Measurements from ENCODE around the gene MAN2A1.

Gene MAN2A1

DNA sequence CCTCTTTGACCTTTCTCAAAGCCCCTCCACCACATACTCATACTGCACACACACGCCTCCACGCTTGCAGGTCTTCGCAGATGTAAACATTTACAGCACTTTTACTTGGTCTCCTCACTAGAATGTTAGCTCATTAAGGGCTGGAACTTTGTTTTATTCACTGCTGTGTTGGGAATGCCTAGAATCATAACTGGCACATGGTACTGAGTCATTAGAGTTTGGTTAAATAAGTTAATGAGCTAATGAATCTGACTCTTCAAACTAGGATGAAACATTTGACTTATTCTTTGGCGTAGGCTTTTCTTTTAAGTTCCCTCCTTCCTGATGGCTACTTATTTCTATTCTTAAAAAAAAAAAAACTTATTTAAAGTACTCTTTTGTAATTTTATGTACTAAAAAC is 28.9 kb downstream of the MAN2A1 start:
- Histone ChIP-seq H3K36me3 (ENCODE audit: control insufficient read depth, insufficient read depth, low read length) (no peaks in the 10 kb centered on the region), H3K27ac (ENCODE audit: low read depth, low read length) (no peak overlapping the region), H3K4me3 (ENCODE audit: low read length) (no peak overlapping the region), H3K27me3 (ENCODE audit: control insufficient read depth, insufficient read depth, low read length) (no peaks in the 10 kb centered on the region), H3K9ac (ENCODE audit: low read length) (no peak overlapping the region), H3K4me1 (ENCODE audit: control insufficient read depth, insufficient read depth, low read length) (no peaks in the 10 kb centered on the region)

DNA sequence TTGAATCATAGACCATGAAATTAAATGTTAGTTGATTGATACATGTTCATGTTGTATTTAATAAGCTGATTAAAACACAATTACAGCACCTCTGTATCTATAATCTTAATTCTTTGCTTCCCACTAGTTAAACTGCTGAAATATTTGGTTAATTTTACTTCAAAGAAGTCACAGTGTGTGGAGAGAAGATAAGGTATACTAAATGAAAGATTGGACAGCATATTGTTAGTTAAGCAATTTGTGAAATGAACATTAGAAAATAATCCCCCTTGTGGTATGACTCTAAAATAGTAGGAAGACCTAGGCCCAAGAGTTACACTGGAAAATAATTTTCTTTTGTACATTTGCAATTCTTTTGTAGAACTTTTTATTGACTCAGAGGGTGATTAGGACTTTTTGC is 30.3 kb downstream of the MAN2A1 start:
- Histone ChIP-seq H3K4me1 (ENCODE audit: control insufficient read depth, insufficient read depth, low read length) (no peaks in the 10 kb centered on the region), H3K27ac (ENCODE audit: low read depth, low read length) (no peak overlapping the region), H3K4me3 (ENCODE audit: low read length) (no peak overlapping the region), H3K9ac (ENCODE audit: low read length) (no peak overlapping the region), H3K36me3 (ENCODE audit: control insufficient read depth, insufficient read depth, low read length) (no peaks in the 10 kb centered on the region), H3K27me3 (ENCODE audit: control insufficient read depth, insufficient read depth, low read length) (no peaks in the 10 kb centered on the region)

DNA sequence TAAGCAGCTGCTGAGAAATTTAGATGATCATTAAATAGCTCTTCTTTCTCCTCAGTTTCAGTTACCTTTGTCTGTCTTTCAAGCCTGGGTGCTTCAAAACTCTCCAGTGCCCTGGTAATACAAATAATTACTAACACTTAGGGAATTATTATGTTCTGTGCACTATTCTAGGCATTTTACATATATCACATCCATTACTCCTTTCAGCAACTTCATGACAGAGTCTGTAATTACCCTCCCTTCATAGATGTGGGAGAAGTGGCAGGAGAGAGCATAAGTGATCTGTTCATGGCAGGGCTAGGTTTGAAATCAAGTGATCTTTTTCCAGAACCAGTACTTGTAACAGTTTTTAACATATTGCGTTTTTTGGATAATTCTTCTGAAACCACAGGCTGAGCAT is 32.0 kb downstream of the MAN2A1 start:
- Histone ChIP-seq H3K27ac (ENCODE audit: low read depth, low read length) (no peak overlapping the region), H3K9ac (ENCODE audit: low read length) (no peak overlapping the region), H3K27me3 (ENCODE audit: control insufficient read depth, insufficient read depth, low read length) (no peaks in the 10 kb centered on the region), H3K4me1 (ENCODE audit: control insufficient read depth, insufficient read depth, low read length) (no peaks in the 10 kb centered on the region), H3K36me3 (ENCODE audit: control insufficient read depth, insufficient read depth, low read length) (no peaks in the 10 kb centered on the region), H3K4me3 (ENCODE audit: low read length) (no peak overlapping the region)

DNA sequence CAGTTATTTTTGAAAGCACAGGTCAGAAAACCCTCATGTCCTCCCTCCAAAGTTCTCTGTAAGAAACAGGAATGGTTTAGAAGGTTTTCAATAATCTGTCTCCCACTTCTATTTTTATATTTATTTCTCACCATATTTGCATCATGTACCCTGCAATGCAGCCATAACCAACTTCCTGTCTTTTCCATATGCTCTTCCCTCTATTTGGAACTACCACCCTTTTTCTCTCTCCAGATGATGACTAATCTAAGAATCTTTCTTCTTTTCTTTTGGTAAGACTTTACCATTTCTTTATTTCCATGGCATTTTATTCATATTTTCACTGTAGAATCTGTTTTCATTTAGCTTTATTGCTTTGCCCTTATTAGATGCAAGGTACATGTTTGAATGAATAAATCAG is 33.9 kb downstream of the MAN2A1 start:
- no peaks in the 10 kb centered on the region for H3K4me1 ChIP-seq (ENCODE audit: control insufficient read depth, insufficient read depth, low read length)
- H3K36me3 ChIP-seq (ENCODE audit: control insufficient read depth, insufficient read depth, low read length), result no peaks in the 10 kb centered on the region
- no peak overlapping the region for H3K4me3 ChIP-seq (ENCODE audit: low read length)
- H3K9ac ChIP-seq (ENCODE audit: low read length), result no peak overlapping the region
- no peaks in the 10 kb centered on the region for H3K27me3 ChIP-seq (ENCODE audit: control insufficient read depth, insufficient read depth, low read length)
- no peak overlapping the region for H3K27ac ChIP-seq (ENCODE audit: low read depth, low read length)

DNA sequence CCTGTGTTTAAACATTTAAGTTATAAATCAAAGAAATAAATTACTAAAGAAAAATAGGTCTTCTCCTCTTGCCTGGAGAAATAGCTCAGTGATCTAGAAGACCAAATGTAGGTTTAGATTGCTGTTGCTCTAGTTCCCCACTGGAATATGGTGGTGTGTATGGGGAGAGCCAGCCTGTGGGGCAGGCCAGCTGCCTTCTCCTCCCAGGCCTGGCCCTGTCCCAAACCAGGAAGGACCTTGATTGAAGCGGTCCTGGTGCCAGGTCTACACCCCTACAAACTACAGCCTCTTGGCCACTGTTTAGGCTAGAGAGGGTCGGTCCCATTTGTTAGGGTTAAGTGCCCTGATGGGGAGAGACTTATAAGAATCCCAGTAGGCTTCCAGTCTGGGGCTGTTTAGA is 35.4 kb downstream of the MAN2A1 start:
- Histone ChIP-seq H3K27ac (ENCODE audit: low read depth, low read length) (no peak overlapping the region), H3K27me3 (ENCODE audit: control insufficient read depth, insufficient read depth, low read length) (no peaks in the 10 kb centered on the region), H3K36me3 (ENCODE audit: control insufficient read depth, insufficient read depth, low read length) (no peaks in the 10 kb centered on the region), H3K9ac (ENCODE audit: low read length) (no peak overlapping the region), H3K4me3 (ENCODE audit: low read length) (no peak overlapping the region), H3K4me1 (ENCODE audit: control insufficient read depth, insufficient read depth, low read length) (no peaks in the 10 kb centered on the region)

DNA sequence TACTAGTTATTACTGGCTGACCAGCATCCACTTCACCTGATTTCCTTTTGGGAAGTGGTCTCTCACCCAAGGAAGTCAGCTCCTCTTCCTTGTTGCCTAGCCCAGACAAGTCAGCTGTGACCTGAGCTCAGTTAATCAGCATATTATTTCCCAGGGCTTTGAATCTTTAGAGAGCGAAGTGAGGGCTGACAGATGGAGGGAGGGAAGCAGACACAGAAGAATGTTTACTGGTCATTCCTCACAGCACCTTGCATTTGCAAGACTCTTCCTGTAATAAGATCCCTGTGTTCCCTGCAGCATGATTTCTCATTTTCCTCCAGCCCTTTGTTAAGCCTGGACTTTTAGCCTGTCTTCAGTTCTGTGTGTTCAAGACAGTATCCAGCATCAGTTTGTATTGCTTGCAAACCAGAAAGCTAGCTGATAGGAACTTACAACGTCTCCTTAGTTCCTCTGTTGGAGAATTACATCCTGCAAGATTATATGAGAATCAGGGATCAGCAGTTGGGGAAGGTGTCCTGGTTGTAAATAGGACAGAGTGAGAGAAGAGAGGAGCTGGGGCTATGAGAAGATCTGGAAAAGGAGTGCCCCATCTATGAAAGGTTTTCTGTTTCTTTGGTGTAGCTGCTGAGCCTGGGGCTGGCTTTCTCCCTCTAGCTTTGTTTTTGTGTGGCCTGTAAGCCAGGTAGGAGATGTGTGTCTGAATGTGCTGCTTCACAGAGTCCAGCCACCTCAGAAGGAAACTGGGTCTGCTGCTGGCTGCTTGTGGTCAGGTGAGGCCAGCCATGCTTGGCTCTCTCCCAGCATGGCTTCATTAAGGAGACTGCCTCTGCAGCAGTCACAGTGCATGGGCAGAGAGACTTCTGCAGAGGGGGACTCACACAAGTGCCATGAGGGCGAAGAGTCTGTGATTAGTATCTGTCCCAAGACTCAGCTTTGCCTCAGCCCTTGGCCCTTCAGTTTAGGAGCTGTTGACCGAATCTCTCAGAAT is 50.3 kb downstream of the MAN2A1 start:
- Histone ChIP-seq H3K36me3 (ENCODE audit: control insufficient read depth, insufficient read depth, low read length) (peaks cover 3% of the 10 kb centered on the region), H3K4me3 (ENCODE audit: low read length) (no peak overlapping the region), H3K27me3 (ENCODE audit: control insufficient read depth, insufficient read depth, low read length) (no peaks in the 10 kb centered on the region), H3K27ac (ENCODE audit: low read depth, low read length) (no peak overlapping the region), H3K9ac (ENCODE audit: low read length) (no peak overlapping the region), H3K4me1 (ENCODE audit: control insufficient read depth, insufficient read depth, low read length) (peaks cover 9% of the 10 kb centered on the region)

DNA sequence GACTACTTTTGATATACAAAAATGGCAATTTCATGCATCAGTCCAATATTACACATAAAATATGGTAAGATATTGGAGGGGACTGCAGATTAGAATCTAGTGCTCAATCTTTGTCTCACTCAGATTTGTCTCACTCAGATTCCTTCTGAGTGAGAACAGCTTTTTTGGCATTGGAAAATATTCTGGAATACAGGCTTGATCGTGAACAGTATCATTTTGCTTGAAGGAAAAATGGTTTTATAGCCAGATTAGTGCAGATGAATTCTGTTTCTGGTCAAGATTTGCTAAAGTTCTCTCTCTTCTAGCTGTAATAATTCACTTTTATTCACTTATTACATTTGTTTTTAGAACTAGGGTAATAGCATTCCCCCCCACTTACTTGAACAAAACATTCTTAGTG is 51.2 kb downstream of the MAN2A1 start:
- H3K27ac ChIP-seq (ENCODE audit: low read depth, low read length), result no peak overlapping the region

DNA sequence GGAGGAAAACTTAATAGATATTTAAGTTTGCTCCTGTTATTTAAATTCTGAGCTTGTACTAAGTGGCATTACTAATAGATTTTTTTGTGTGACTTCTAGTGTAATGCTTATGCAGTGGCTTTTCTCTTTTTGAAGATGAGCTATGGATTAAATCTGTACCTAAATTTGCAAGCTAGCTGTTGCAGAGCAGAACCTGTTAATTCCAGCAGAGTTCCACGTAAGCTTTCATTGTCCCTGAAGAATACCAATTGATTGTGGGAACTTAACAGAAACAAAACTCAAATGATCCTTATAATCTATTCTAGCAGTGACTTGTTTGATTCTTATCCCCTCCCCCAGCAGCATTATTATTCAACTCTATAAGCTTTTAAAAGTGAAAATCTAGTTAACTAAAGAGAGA is 51.7 kb downstream of the MAN2A1 start:
- H3K4me3 ChIP-seq (ENCODE audit: low read length), result no peak overlapping the region
- peaks cover 9% of the 10 kb centered on the region for H3K4me1 ChIP-seq (ENCODE audit: control insufficient read depth, insufficient read depth, low read length)
- peaks cover 3% of the 10 kb centered on the region for H3K36me3 ChIP-seq (ENCODE audit: control insufficient read depth, insufficient read depth, low read length)
- no peak overlapping the region for H3K9ac ChIP-seq (ENCODE audit: low read length)
- no peaks in the 10 kb centered on the region for H3K27me3 ChIP-seq (ENCODE audit: control insufficient read depth, insufficient read depth, low read length)
- no peak overlapping the region for H3K27ac ChIP-seq (ENCODE audit: low read depth, low read length)

More for the DNA sequence above, 51.2 kb downstream of the MAN2A1 start:
- Histone ChIP-seq H3K27me3 (ENCODE audit: control insufficient read depth, insufficient read depth, low read length) (no peaks in the 10 kb centered on the region), H3K9ac (ENCODE audit: low read length) (no peak overlapping the region), H3K4me1 (ENCODE audit: control insufficient read depth, insufficient read depth, low read length) (peaks cover 9% of the 10 kb centered on the region), H3K36me3 (ENCODE audit: control insufficient read depth, insufficient read depth, low read length) (peaks cover 3% of the 10 kb centered on the region), H3K4me3 (ENCODE audit: low read length) (no peak overlapping the region)

DNA sequence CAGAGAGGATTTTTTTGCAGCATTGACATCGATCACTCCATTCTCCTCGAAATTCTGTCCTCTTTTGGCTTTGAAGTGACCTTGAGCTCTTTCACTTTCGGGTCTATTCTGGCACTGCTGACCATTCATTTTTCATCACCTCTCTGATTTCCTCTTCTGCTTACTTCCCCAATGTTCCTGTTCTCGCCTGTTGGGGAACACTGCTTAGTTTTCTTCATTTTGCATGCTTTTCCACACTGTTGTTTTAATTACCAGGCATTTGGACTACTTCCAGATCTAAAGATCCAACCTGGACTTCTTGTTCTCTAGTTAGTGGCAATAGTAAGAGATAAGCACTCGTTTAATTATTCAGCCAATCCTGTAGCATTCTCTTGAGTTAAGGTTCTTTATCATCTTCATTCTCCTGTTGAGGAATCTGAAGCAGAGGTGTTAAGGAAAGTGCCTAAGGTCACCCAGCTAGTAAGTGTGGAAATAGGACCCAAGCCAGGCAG is 53.4 kb downstream of the MAN2A1 start:
- H3K4me3 ChIP-seq (ENCODE audit: low read length), result no peak overlapping the region
- peaks cover 9% of the 10 kb centered on the region for H3K4me1 ChIP-seq (ENCODE audit: control insufficient read depth, insufficient read depth, low read length)
- no peak overlapping the region for H3K27ac ChIP-seq (ENCODE audit: low read depth, low read length)
- H3K9ac ChIP-seq (ENCODE audit: low read length), result no peak overlapping the region
- no peaks in the 10 kb centered on the region for H3K27me3 ChIP-seq (ENCODE audit: control insufficient read depth, insufficient read depth, low read length)
- peaks cover 3% of the 10 kb centered on the region for H3K36me3 ChIP-seq (ENCODE audit: control insufficient read depth, insufficient read depth, low read length)

DNA sequence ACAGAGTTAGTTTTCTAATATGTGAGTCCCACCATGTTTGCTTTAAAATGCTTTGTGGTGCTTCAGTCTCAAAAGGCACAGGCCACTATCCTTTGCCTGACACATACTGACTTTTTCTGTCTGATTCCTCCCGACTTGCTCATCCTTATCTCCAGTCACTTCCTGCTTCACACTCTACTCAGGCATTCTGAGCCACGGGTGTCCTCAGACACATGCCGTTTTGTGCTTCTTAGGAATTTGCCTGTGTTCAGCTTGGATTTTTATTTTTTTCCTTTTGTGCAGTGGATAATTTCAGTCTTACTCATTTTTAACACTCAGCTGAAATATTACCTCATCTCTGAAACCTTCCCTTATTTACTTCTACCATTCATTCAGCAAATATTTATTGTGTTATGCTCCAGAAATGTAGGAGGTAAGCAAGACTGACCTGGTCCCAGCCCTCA is 54.1 kb downstream of the MAN2A1 start:
- Histone ChIP-seq H3K27me3 (ENCODE audit: control insufficient read depth, insufficient read depth, low read length) (no peaks in the 10 kb centered on the region), H3K36me3 (ENCODE audit: control insufficient read depth, insufficient read depth, low read length) (peaks cover 3% of the 10 kb centered on the region), H3K4me3 (ENCODE audit: low read length) (no peak overlapping the region), H3K27ac (ENCODE audit: low read depth, low read length) (no peak overlapping the region), H3K4me1 (ENCODE audit: control insufficient read depth, insufficient read depth, low read length) (peaks cover 9% of the 10 kb centered on the region), H3K9ac (ENCODE audit: low read length) (no peak overlapping the region)

DNA sequence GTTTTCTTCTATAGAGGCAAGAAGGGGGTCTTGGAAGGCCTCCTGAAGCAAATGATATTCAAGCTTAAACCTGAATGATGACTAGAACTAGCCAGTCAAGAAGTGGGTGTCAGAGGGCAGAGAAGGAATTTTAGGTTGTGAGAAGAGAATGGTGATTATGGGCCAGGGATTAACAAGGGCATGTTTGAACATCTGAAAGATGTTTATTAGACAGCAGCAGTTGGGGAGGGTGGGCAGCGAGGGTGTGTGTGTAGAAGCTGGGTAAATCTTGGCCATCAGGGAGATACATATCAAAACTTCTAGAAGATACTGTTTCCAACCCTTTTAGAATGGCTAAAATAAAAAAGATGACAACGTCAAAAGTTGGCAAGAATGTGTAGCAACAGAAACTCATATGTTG is 54.5 kb downstream of the MAN2A1 start:
- H3K4me1 ChIP-seq (ENCODE audit: control insufficient read depth, insufficient read depth, low read length), result peaks cover 9% of the 10 kb centered on the region
- no peak overlapping the region for H3K4me3 ChIP-seq (ENCODE audit: low read length)
- no peaks in the 10 kb centered on the region for H3K27me3 ChIP-seq (ENCODE audit: control insufficient read depth, insufficient read depth, low read length)
- peaks cover 3% of the 10 kb centered on the region for H3K36me3 ChIP-seq (ENCODE audit: control insufficient read depth, insufficient read depth, low read length)
- no peak overlapping the region for H3K9ac ChIP-seq (ENCODE audit: low read length)
- H3K27ac ChIP-seq (ENCODE audit: low read depth, low read length), result no peak overlapping the region

DNA sequence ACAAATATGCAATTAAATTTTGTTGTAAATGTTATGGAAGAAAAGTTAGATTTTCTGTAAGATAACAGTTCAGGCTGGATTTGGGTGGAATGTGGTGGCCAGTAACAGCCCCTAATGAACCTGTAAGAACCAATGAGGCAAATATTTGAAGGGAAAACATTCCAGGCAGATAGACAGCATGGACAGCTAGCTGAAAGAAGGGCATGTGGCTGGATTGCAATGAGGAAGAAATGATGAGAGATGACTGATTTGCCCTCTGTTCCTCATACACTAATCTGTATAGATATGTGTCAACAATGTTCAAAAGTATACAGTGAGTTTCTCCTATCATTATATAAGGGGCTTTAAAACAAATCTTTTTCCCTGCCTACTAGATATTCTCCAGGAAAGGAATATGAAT is 58.8 kb downstream of the MAN2A1 start:
- Histone ChIP-seq H3K9ac (ENCODE audit: low read length) (no peak overlapping the region), H3K36me3 (ENCODE audit: control insufficient read depth, insufficient read depth, low read length) (peaks cover 3% of the 10 kb centered on the region), H3K27ac (ENCODE audit: low read depth, low read length) (no peak overlapping the region), H3K4me1 (ENCODE audit: control insufficient read depth, insufficient read depth, low read length) (no peaks in the 10 kb centered on the region), H3K4me3 (ENCODE audit: low read length) (no peak overlapping the region), H3K27me3 (ENCODE audit: control insufficient read depth, insufficient read depth, low read length) (no peaks in the 10 kb centered on the region)

DNA sequence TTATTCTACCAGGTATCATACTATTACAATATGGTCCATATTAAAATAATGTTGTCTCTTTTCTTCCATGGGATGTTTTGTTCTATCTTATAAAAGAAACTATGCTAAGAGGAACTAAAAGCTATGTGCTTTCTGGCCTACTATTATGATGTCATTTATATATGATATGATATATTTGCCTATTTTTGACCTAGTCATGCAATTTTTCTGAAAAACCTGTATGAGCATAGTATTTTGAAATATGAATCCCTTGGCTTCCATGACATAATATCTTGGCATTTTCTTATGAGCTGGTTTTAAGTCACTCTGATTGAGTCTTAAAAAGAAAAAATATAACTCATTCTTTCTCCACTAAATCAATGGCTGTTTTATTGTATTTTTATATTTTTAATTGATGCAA is 60.7 kb downstream of the MAN2A1 start:
- H3K9ac ChIP-seq (ENCODE audit: low read length), result no peak overlapping the region
- no peaks in the 10 kb centered on the region for H3K4me1 ChIP-seq (ENCODE audit: control insufficient read depth, insufficient read depth, low read length)
- H3K27ac ChIP-seq (ENCODE audit: low read depth, low read length), result no peak overlapping the region
- H3K27me3 ChIP-seq (ENCODE audit: control insufficient read depth, insufficient read depth, low read length), result no peaks in the 10 kb centered on the region
- H3K4me3 ChIP-seq (ENCODE audit: low read length), result no peak overlapping the region
- no peaks in the 10 kb centered on the region for H3K36me3 ChIP-seq (ENCODE audit: control insufficient read depth, insufficient read depth, low read length)
